Measurements from ENCODE around the gene ELOVL3. TPM values are rescaled to one million over a fixed set of nuclear protein-coding genes. Genes with fewer than 3 reads are reported as not detected.
A peak's percentile ranks its signal among the peaks of the same experiment; 100 is the strongest.

Gene ELOVL3
- total RNA-seq, 1 experiment from 2014 or later, result 0.17 TPM

GRCh38 chr10:102225646-102226541 lies at the start of gene ELOVL3 (continued):
- TF ChIP-seq NR2C2 (CRISPR knock-in tag; IDR thresholded peaks at IDR 0.05), result no peak
- no peak for TF ChIP-seq ZNF416 (CRISPR knock-in tag; IDR thresholded peaks at IDR 0.05)
- no peak for TF ChIP-seq ZNF121 (CRISPR knock-in tag; IDR thresholded peaks at IDR 0.05)
- TF ChIP-seq TEAD4 (CRISPR knock-in tag; IDR thresholded peaks at IDR 0.05), result peak; percentile 85
- TF ChIP-seq GRHL2 (CRISPR knock-in tag; IDR thresholded peaks at IDR 0.05; ENCODE audit: insufficient replicate concordance, severe bottlenecking), result no peak
- TF ChIP-seq, protein P1, sequence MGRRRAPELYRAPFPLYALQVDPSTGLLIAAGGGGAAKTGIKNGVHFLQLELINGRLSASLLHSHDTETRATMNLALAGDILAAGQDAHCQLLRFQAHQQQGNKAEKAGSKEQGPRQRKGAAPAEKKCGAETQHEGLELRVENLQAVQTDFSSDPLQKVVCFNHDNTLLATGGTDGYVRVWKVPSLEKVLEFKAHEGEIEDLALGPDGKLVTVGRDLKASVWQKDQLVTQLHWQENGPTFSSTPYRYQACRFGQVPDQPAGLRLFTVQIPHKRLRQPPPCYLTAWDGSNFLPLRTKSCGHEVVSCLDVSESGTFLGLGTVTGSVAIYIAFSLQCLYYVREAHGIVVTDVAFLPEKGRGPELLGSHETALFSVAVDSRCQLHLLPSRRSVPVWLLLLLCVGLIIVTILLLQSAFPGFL (CRISPR knock-in tag; IDR thresholded peaks at IDR 0.05; ENCODE audit: borderline replicate concordance), result peak; percentile 90; the same call in 1 of the 2 replicates
- TF ChIP-seq, protein P2, sequence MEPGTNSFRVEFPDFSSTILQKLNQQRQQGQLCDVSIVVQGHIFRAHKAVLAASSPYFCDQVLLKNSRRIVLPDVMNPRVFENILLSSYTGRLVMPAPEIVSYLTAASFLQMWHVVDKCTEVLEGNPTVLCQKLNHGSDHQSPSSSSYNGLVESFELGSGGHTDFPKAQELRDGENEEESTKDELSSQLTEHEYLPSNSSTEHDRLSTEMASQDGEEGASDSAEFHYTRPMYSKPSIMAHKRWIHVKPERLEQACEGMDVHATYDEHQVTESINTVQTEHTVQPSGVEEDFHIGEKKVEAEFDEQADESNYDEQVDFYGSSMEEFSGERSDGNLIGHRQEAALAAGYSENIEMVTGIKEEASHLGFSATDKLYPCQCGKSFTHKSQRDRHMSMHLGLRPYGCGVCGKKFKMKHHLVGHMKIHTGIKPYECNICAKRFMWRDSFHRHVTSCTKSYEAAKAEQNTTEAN (CRISPR knock-in tag; IDR thresholded peaks at IDR 0.05), result 0 out of 2 replicates have a peak, but pooled peaks have one; percentile 68
- TF ChIP-seq FOXP1 (CRISPR knock-in tag; IDR thresholded peaks at IDR 0.05; ENCODE audit: borderline replicate concordance), result peak; percentile 94
- 0 out of 2 replicates have a peak, but pooled peaks have one; percentile 33 for TF ChIP-seq ZNF263 (CRISPR knock-in tag; IDR thresholded peaks at IDR 0.05; ENCODE audit: low read depth)
- no peak for TF ChIP-seq OVOL2 (CRISPR knock-in tag; IDR thresholded peaks at IDR 0.05; ENCODE audit: borderline replicate concordance)
- TF ChIP-seq AR (CRISPR knock-in tag; IDR thresholded peaks at IDR 0.05), result no peak
- TF ChIP-seq GABPB1 (CRISPR knock-in tag; IDR thresholded peaks at IDR 0.05), result peak; percentile 79
- no peak for TF ChIP-seq USF2 (CRISPR knock-in tag; IDR thresholded peaks at IDR 0.05)
- peak; percentile 92 for TF ChIP-seq TP53 (CRISPR knock-in tag; IDR thresholded peaks at IDR 0.05)

GRCh38 chr10:102184606-102185005 lies 41.5 kb upstream of the ELOVL3 start:
- Mint-ChIP-seq H3K4me1 (no peaks in the 10 kb centered on the region), H3K9me3 (peaks cover 53% of the 10 kb centered on the region), H3K27ac (no peak overlapping the region), H3K4me3 (no peak overlapping the region), H3K27me3 (ENCODE audit: low read depth) (peaks cover 16% of the 10 kb centered on the region), H3K36me3 (peaks cover 14% of the 10 kb centered on the region)
- DNase-seq (ENCODE audit: low spot score) (no peak), ATAC-seq (no peak)
- TF ChIP-seq KAT7 (CRISPR knock-in tag; IDR thresholded peaks at IDR 0.05; ENCODE audit: borderline replicate concordance) (no peak), USF2 (CRISPR knock-in tag; IDR thresholded peaks at IDR 0.05) (no peak), FOXK1 (CRISPR knock-in tag; IDR thresholded peaks at IDR 0.05) (no peak)
- TF ChIP-seq, protein P3, sequence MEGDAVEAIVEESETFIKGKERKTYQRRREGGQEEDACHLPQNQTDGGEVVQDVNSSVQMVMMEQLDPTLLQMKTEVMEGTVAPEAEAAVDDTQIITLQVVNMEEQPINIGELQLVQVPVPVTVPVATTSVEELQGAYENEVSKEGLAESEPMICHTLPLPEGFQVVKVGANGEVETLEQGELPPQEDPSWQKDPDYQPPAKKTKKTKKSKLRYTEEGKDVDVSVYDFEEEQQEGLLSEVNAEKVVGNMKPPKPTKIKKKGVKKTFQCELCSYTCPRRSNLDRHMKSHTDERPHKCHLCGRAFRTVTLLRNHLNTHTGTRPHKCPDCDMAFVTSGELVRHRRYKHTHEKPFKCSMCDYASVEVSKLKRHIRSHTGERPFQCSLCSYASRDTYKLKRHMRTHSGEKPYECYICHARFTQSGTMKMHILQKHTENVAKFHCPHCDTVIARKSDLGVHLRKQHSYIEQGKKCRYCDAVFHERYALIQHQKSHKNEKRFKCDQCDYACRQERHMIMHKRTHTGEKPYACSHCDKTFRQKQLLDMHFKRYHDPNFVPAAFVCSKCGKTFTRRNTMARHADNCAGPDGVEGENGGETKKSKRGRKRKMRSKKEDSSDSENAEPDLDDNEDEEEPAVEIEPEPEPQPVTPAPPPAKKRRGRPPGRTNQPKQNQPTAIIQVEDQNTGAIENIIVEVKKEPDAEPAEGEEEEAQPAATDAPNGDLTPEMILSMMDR (IDR thresholded peaks at IDR 0.05), result no peak
- CTCF ChIA-PET, result no interaction called here
- POLR2A ChIA-PET, result no interaction called here
